GM21576 (cell line): ENCODE data around the gene ZFP90.
"Not testable (repeated sequence)": the region's sequence is repeated elsewhere in the genome, so short reads cannot be mapped to it uniquely, and the experiment has no call there.

Experiments
- ATAC-seq: cut with Tn5 transposase; IDR thresholded peaks from one replicate; pipeline ENCODE4 v1.9.1; 2021; ENCODE audit warnings: mild to moderate bottlenecking, moderate library complexity; ENCODE audit not compliant: unreplicated experiment

Gene ZFP90

GRCh38 chr16:68517606-68518166 is 21.4 kb upstream of the ZFP90 start:
- no peak for ATAC-seq

- no peak for ATAC-seq
Measured at GRCh38 chr16:68519225-68519745, 19.8 kb upstream of the ZFP90 start.

GRCh38 chr16:68520649-68521086 is 18.4 kb upstream of the ZFP90 start:
- peak; percentile 85 for ATAC-seq

GRCh38 chr16:68524069-68524820 is 14.8 kb upstream of the ZFP90 start:
- ATAC-seq, result no peak

GRCh38 chr16:68526143-68526781 is 12.8 kb upstream of the ZFP90 start:
- ATAC-seq, result no peak

GRCh38 chr16:68526782-68527145 is 12.3 kb upstream of the ZFP90 start:
- no peak for ATAC-seq

- ATAC-seq, result no peak
Measured at GRCh38 chr16:68528233-68528632, 10.9 kb upstream of the ZFP90 start.

- peak; percentile 86 for ATAC-seq
Measured at GRCh38 chr16:68528686-68529379, 10.3 kb upstream of the ZFP90 start.

GRCh38 chr16:68529608-68529930 is 9.5 kb upstream of the ZFP90 start:
- ATAC-seq, result no peak

GRCh38 chr16:68529931-68530701 is 9.0 kb upstream of the ZFP90 start:
- peak; percentile 66 for ATAC-seq

- no peak for ATAC-seq
Measured at GRCh38 chr16:68533937-68534336, 5.2 kb upstream of the ZFP90 start.

GRCh38 chr16:68535331-68535730 is 3.8 kb upstream of the ZFP90 start:
- ATAC-seq, result no peak

GRCh38 chr16:68539711-68540239 is 684 bp downstream of the ZFP90 start:
- peak; percentile 13 for ATAC-seq

GRCh38 chr16:68548947-68549346 is 9.9 kb downstream of the ZFP90 start:
- ATAC-seq, result no peak

GRCh38 chr16:68553186-68553585 is 14.1 kb downstream of the ZFP90 start:
- ATAC-seq, result no peak

- not testable (repeated sequence) for ATAC-seq
Measured at GRCh38 chr16:68560341-68560740, 21.2 kb downstream of the ZFP90 start.

GRCh38 chr16:68563631-68564381 is 24.7 kb downstream of the ZFP90 start:
- no peak for ATAC-seq

- no peak for ATAC-seq
Measured at GRCh38 chr16:68564382-68564985, 25.4 kb downstream of the ZFP90 start.

- ATAC-seq, result no peak
Measured at GRCh38 chr16:68574479-68574878, 35.4 kb downstream of the ZFP90 start.
